Naive thymus-derived CD8-positive, alpha-beta T cell (primary cell): ENCODE data around the gene GPX4. TPM values are rescaled to one million over a fixed set of nuclear protein-coding genes. Genes with fewer than 3 reads are reported as not detected.

Experiments
- ATAC-seq, 2 donors: fragments of 150-1000 bp; cut with Tn5 transposase in 1 of 2; sonication (Bioruptor Pico), chemical (Tn5 transposase) in 1 of 2; 1 replicate in 1 of 2; 2 replicates in 1 of 2; pipeline ENCODE4 v1.10.0; 2021; ENCODE audit warnings: mild to moderate bottlenecking in 2 of 2, moderate library complexity in 2 of 2
- POLR2A ChIA-PET: fragments of 350-600 bp; sonication (Branson Sonifier 250); formaldehyde crosslinking; loops from one replicate; lab custom pipeline; 2021; ENCODE audit warnings: antibody characterized with exemption; lab: Charles Lee
- DNase-seq, 10 donors: peaks; one replicate each; pipeline versions ENCODE4 v3.0.0 to v3.0.0-alpha.2; 2020 to 2022
- H3K27ac Mint-ChIP-seq, 10 donors: one replicate each; pipeline ENCODE4 v1.8.0; 2020 to 2022; ENCODE audit warnings: mild to moderate bottlenecking in 10 of 10, mixed read lengths in 10 of 10, moderate library complexity in 4 of 10, inconsistent platforms in 1 of 10
- H3K27me3 Mint-ChIP-seq, 5 donors: one replicate each; pipeline ENCODE4 v1.8.0; 2021 to 2022; ENCODE audit warnings: mixed read lengths in 5 of 5
- H3K36me3 Mint-ChIP-seq, 3 donors: one replicate each; pipeline ENCODE4 v1.8.0; 2020 to 2022; ENCODE audit warnings: mixed read lengths in 3 of 3, mild to moderate bottlenecking in 2 of 3, inconsistent platforms in 1 of 3
- H3K4me1 Mint-ChIP-seq, 4 donors: one replicate each; pipeline ENCODE4 v1.8.0; 2021 to 2022; ENCODE audit warnings: mixed read lengths in 4 of 4
- H3K4me3 Mint-ChIP-seq, 10 donors: one replicate each; pipeline ENCODE4 v1.8.0; 2020 to 2022; ENCODE audit warnings: mild to moderate bottlenecking in 10 of 10, mixed read lengths in 10 of 10, moderate library complexity in 6 of 10, inconsistent platforms in 1 of 10
- H3K9me3 Mint-ChIP-seq, 9 donors: one replicate each; pipeline ENCODE4 v1.8.0; 2020 to 2022; ENCODE audit warnings: mixed read lengths in 9 of 9, mild to moderate bottlenecking in 3 of 9, inconsistent platforms in 1 of 9, moderate library complexity in 1 of 9
- polyA plus RNA-seq, 3 donors: library from polyadenylated mRNA; unstranded; fragments of 300-500 nt; fragmentation: Illumina TruSeq; gene quantifications; one replicate each; pipeline ENCODE4 v1.2.3, GENCODE V29; 2021
- total RNA-seq, 8 experiments: library from RNA in 2 of 8; stranded (reverse) in 2 of 8; gene quantifications; one replicate each; pipeline ENCODE4 v1.2.3 and lab custom pipeline; 2021 to 2026

The GPX4 gene
- total and polyA plus RNA-seq, 5 experiments from 2014 or later, result 207 to 465 (median 370) TPM

DNA sequence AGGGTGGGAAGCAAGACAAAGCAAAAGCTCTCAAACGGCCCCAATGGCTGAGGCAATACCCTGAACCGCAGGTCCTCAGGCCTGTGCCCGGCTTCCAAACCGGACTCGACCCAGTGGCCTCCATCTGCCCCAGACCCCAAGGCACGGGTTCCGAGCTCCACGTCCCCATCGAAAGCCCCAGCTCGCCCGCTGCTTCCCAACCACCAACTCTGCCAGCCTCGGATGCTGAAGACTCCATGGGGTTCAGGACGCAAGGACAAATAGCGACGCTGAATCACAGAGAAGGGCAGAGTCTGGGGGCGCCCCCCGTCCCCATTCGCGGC is 9.2 kb upstream of the GPX4 start:
- Mint-ChIP-seq H3K4me3 (peak overlapping the region; percentile 88 to 97 (median 94)), H3K9me3 (peaks cover 0 to 2% (median 0%) of the 10 kb centered on the region in 9 donors), H3K27ac (peak overlapping the region; percentile 43 to 96 (median 81)), H3K4me1 (peaks cover 15 to 60% (median 58%) of the 10 kb centered on the region in 4 donors), H3K27me3 (no peaks in the 10 kb centered on the region), H3K36me3 (peaks cover 0 to 18% (median 2%) of the 10 kb centered on the region in 3 donors)
- DNase-seq, result no peak
- POLR2A ChIA-PET, result interaction anchor here (0.6 to 16.6 kb wide), 11 partner anchors 9 to 232 kb away, joined by 3 to 621 read pairs (median 3); partner anchors contain the start of genes ABCA7, ARHGAP45, GPX4 and WDR18
- ATAC-seq, result no peak

DNA sequence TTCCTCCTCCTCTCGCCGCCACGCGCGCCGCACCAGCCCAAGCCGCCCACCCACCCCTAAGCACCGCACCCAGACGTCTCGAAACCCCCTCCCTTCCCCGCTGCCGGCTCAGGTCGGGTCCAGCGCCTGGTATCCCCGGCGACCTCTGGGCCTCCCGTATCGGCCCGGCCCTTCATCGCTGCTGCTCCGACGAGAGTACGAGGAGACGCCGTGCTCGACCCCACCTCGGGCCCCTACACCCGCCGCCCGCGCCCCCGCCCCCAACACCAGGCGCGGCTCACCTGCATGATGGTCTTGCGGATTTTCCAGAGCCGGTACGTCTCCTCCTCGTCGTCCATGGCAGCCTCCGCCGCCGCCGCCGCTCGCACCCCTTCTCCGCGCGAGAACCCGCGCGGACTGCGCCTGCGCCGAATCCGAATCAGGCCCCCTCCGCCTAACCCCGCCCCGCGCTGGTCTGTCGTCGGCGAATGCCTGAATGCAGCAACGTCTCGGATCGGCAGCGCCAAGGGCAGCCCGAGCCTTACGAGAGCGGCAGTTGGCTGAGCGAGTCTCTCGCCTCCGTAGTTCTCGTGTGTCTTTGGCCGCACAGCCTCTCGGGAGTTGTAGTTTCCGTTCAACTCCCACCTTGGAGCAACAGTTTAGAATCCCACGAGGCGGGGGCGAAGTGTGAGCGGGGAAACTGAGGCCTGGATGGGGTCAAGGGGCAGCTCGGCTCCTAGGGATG is 8.7 kb upstream of the GPX4 start, which contains the start of gene POLR2E:
Gene POLR2E (minus strand): TSS at position 398 of the 724 bp plus-strand sequence. CDS start 60 bp downstream, at position 338.
- H3K4me3 Mint-ChIP-seq, result peak within 1 kb of the TSS; percentile 88 to 97 (median 94)
- peaks cover 18 to 61% (median 59%) of the 10 kb centered on the region in 4 donors for H3K4me1 Mint-ChIP-seq
- DNase-seq, result peak; percentile 96 to 100 (median 99)
- peak; percentile 85 to 89 for ATAC-seq
- H3K27ac Mint-ChIP-seq, result peak within 1 kb of the TSS; percentile 77 to 97 (median 94)
- H3K36me3 Mint-ChIP-seq, result peaks cover 0 to 18% (median 2%) of the 10 kb centered on the region in 3 donors
- POLR2A ChIA-PET, result interaction anchor here (0.6 to 16.6 kb wide), 13 partner anchors 9 to 232 kb away, joined by 3 to 621 read pairs (median 4); partner anchors contain the start of genes ABCA7, ARHGAP45, CIRBP and GPX4
- peaks cover 0 to 2% (median 0%) of the 10 kb centered on the region in 9 donors for H3K9me3 Mint-ChIP-seq
- H3K27me3 Mint-ChIP-seq, result no peaks in the 10 kb centered on the region

DNA sequence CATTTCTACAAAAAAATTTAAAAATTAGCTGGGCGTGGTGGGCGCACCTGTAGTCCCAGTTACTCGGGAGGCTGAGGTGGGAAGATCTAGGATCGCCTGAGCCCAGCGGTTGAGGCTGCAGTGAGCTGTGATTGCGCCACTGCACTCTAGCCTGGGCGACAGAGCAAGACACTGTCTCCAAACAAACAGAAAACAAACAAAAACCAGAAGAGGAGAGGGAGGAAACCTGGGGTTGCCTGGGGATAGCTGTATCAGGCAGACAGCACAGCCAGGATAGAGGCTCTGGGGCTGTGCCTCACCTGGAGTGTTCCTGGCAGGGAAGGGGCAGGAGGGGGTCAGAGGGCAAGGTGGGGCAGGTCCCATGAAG is 6.0 kb upstream of the GPX4 start:
- Mint-ChIP-seq H3K36me3 (peaks cover 0 to 8% (median 0%) of the 10 kb centered on the region in 3 donors), H3K4me3 (peak overlapping the region in 1 of 10 donors; percentile 11)

DNA sequence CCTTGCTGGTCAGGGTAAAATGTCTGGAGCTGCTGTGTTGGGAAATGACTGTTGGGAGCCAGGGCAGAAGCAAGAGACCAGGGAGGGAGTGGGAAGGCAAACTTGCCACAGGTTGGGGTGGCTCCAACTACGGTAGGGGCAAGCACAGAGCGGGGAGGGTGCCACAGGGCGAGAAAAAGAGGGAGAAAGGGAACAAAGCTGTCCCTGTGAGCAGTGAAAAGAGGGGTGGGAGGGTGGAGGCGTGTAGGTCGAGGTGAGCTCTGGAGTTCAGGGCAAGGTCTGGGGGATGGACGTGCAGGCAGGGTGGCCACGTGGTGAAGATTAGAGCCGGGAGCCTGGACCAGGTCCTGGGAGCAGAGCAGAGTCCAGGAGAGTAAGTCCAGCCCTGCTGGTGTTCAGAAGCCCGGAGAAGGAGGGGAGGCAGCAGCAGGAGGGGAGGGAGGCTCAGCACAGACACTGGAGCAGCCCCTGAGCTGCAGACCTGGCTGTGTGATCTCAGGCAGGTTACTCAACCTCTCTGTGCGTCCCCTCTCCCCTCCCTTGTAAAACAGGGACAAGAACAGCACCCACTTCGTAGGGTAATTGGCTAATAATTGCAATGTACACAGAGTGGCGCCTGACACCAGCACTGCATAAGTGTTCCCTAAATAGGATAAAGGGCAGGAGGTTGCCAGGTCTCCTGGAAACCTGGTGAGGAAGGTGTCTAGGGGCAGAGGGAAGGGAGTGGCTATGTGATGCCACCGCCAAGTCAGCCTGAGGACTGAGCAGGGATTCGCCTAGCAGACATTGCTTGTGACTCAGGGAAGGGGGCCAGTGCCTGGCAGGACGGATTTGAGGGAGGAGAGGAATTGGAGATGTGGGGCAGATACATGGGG is 5.4 kb upstream of the GPX4 start:
- DNase-seq (no peak), ATAC-seq (no peak)
- Mint-ChIP-seq H3K9me3 (peaks cover 0 to 2% (median 0%) of the 10 kb centered on the region in 9 donors), H3K27ac (peak overlapping the region in 7 of 10 donors; percentile 19 to 83 (median 62)), H3K4me1 (peaks cover 20 to 69% (median 63%) of the 10 kb centered on the region in 4 donors), H3K4me3 (peak overlapping the region in 2 of 10 donors; percentile 10 to 22), H3K36me3 (peaks cover 0 to 4% (median 0%) of the 10 kb centered on the region in 3 donors), H3K27me3 (no peaks in the 10 kb centered on the region)
- POLR2A ChIA-PET, result interaction anchor here (0.7 to 16.6 kb wide), 3 partner anchors 21 to 298 kb away, joined by 3 to 621 read pairs (median 3); partner anchors contain the start of gene ARHGAP45

More for the DNA sequence above, 6.0 kb upstream of the GPX4 start:
- H3K27me3 Mint-ChIP-seq, result no peaks in the 10 kb centered on the region
- H3K27ac Mint-ChIP-seq, result peak overlapping the region in 5 of 10 donors; percentile 18 to 83 (median 62)
- no peak for ATAC-seq
- peaks cover 20 to 70% (median 65%) of the 10 kb centered on the region in 4 donors for H3K4me1 Mint-ChIP-seq
- POLR2A ChIA-PET, result interaction anchor here (0.6 to 16.6 kb wide), 4 partner anchors 16 to 297 kb away, joined by 3 to 621 read pairs (median 3); partner anchors contain the start of gene ARHGAP45
- peaks cover 0 to 2% (median 0%) of the 10 kb centered on the region in 9 donors for H3K9me3 Mint-ChIP-seq
- no peak for DNase-seq

DNA sequence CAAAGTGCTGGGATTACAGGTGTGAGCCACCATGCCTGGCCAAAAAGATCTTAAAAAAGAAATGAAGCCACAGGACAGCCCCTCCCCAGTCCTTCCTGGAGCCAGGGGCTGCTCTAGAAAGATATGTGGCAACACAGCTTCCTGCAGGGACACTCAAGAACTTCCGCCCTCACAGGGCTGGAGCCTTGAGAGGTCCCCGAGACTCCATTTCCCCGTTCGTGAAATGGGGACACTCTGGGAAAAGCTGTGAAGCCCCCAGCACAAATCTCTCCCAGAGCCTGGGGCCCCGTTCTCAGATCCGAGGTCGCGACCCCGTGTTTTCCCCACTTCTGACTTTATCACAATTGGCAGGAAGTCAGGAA is 2.5 kb upstream of the GPX4 start:
- ATAC-seq, result no peak
- peak overlapping the region; percentile 66 to 95 (median 85) for H3K27ac Mint-ChIP-seq
- POLR2A ChIA-PET, result interaction anchor here (1.2 to 16.6 kb wide), 3 partner anchors 24 to 74 kb away, joined by 3 to 621 read pairs (median 7); partner anchors contain the start of genes ARHGAP45 and CNN2
- H3K4me1 Mint-ChIP-seq, result peaks cover 14 to 57% (median 42%) of the 10 kb centered on the region in 4 donors
- no peaks in the 10 kb centered on the region for H3K36me3 Mint-ChIP-seq
- no peaks in the 10 kb centered on the region for H3K27me3 Mint-ChIP-seq
- peak overlapping the region; percentile 41 to 81 (median 64) for H3K4me3 Mint-ChIP-seq
- peaks cover 0 to 2% (median 0%) of the 10 kb centered on the region in 9 donors for H3K9me3 Mint-ChIP-seq
- DNase-seq, result no peak

DNA sequence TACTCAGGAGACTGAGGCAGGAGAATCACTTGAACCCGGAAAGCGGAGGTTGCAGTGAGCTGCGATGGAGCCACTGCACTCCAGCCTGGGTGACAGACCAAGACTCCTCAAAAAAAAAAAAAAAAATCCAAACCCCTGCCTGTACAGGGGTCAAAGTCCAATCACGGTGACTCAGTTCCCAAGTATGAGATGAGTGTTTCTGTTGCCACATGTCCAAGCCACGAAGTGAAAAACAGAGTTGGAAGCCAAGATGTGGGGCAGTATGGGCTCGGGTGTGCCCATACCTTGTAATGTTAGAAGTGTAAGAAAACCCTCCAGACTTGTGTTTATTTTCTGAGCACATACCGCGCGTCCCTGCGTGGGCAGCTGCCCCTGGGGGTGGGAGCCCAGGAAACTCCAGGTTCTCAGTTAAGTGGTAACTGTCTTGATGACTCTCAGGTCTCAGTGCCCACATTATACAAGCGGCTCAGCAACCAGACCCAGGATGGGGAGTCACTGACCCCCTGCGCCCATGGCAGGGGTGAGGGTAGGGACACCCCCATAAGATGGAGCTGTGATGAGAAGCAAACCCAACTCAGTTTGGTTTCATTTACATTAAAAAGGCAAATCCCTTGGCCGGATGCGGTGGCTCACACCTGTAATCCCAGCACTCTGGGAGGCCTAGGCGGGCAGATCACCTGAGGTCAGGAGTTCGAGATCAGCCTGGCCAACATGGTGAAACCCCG is 1.2 kb upstream of the GPX4 start:
- H3K27me3 Mint-ChIP-seq, result no peaks in the 10 kb centered on the region
- peaks cover 0 to 2% (median 0%) of the 10 kb centered on the region in 9 donors for H3K9me3 Mint-ChIP-seq
- ATAC-seq (no peak), DNase-seq (peak in 1 of 10 donors; percentile 61)
- peak overlapping the region; percentile 37 to 97 (median 94) for H3K27ac Mint-ChIP-seq
- peaks cover 0 to 7% (median 0%) of the 10 kb centered on the region in 3 donors for H3K36me3 Mint-ChIP-seq
- peak overlapping the region; percentile 12 to 81 (median 60) for H3K4me3 Mint-ChIP-seq
- POLR2A ChIA-PET, result interaction anchor here (0.7 to 16.6 kb wide), 10 partner anchors 8 to 1376 kb away, joined by 3 to 621 read pairs (median 7); partner anchors contain the start of genes ARHGAP45, CIRBP and POLR2E
- peaks cover 14 to 54% (median 42%) of the 10 kb centered on the region in 4 donors for H3K4me1 Mint-ChIP-seq

GRCh38 chr19:1103132-1103707 is 574 bp upstream of the GPX4 start:
- Mint-ChIP-seq H3K27me3 (no peaks in the 10 kb centered on the region), H3K27ac (peak overlapping the region; percentile 37 to 97 (median 94)), H3K4me1 (peaks cover 14 to 49% (median 36%) of the 10 kb centered on the region in 4 donors), H3K36me3 (peaks cover 0 to 7% (median 0%) of the 10 kb centered on the region in 3 donors), H3K4me3 (peak overlapping the region; percentile 43 to 84 (median 76)), H3K9me3 (no peaks in the 10 kb centered on the region)
- no peak for ATAC-seq
- POLR2A ChIA-PET, result interaction anchor here (0.5 to 16.6 kb wide), 17 partner anchors 9 to 1375 kb away, joined by 3 to 621 read pairs (median 4); partner anchors contain the start of genes ARHGAP45, CIRBP, POLR2E and SBNO2
- DNase-seq, result no peak

DNA sequence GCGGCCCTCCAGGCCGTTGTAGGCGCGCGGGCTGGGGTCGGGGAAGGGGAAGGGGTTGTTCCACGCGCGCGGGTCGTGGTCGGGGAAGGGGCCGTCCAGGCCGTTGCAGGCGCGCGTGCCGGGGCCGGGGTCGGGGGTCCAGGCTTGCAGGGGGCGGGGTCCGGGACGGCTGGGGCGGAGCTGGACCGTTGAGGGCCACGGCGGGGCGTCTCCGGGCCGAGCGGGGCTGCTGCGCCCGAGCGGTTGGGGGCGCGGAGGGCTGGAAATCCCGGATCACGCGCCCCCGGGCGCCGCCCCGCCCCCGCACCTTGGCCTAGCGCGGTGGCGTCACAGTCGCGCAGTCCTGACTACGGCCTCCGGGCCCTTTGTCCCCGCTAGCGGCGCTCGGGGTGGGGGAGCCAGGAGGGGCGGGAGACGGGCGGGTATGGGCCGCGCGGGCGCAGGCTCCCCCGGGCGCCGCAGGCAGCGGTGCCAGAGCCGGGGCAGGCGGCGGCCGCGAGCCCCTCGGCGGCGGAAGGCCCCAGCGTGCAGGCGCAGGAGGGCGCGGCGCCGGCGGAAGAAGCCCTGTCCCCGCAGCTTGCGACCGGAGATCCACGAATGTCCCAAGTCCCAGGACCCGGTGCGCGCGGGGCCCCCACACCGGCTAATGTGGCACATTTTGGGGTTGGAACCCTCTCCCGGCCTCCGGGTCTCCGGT is 665 bp downstream of the GPX4 start:
- POLR2A ChIA-PET, result interaction anchor here (0.6 to 16.6 kb wide), 21 partner anchors 8 to 471 kb away, joined by 3 to 621 read pairs (median 4); partner anchors contain the start of genes ARHGAP45, ATP5F1D, CIRBP and FAM174C
- DNase-seq (peak; percentile 54 to 84 (median 73)), ATAC-seq (peak; percentile 47 to 49)
- peak overlapping the region in 8 of 10 donors; percentile 25 to 90 (median 80) for H3K27ac Mint-ChIP-seq
- no peaks in the 10 kb centered on the region for H3K27me3 Mint-ChIP-seq
- peaks cover 0 to 7% (median 0%) of the 10 kb centered on the region in 3 donors for H3K36me3 Mint-ChIP-seq
- H3K9me3 Mint-ChIP-seq, result no peaks in the 10 kb centered on the region
- peaks cover 10 to 43% (median 29%) of the 10 kb centered on the region in 4 donors for H3K4me1 Mint-ChIP-seq
- peak overlapping the region; percentile 63 to 87 (median 75) for H3K4me3 Mint-ChIP-seq

- ATAC-seq (peak in 1 of 2 donors; percentile 1), DNase-seq (no peak)
- POLR2A ChIA-PET, result interaction anchor here (0.5 to 16.6 kb wide), 17 partner anchors 7 to 414 kb away, joined by 3 to 621 read pairs (median 4); partner anchors contain the start of genes ARHGAP45, ATP5F1D, CIRBP and RNU6-2
- Mint-ChIP-seq H3K27ac (peak overlapping the region in 9 of 10 donors; percentile 23 to 90 (median 80)), H3K9me3 (no peaks in the 10 kb centered on the region), H3K4me1 (peaks cover 7 to 38% (median 22%) of the 10 kb centered on the region in 4 donors), H3K27me3 (no peaks in the 10 kb centered on the region), H3K36me3 (peaks cover 0 to 7% (median 0%) of the 10 kb centered on the region in 3 donors), H3K4me3 (peak overlapping the region; percentile 63 to 87 (median 76))
These were observed 1.4 kb downstream of the GPX4 start for GRCh38 chr19:1105008-1105872.
